Measurements from ENCODE around the gene RILP.

- TF ChIP-seq ATF2 (IDR thresholded peaks at IDR 0.05; ENCODE audit: low read length) (no peak), TAF1 (IDR thresholded peaks at IDR 0.05; ENCODE audit: borderline replicate concordance, low read depth, low read length) (no peak), CTCF (IDR thresholded peaks at IDR 0.05 in 2 of 3, conservative IDR thresholded peaks at IDR 0.05 in 1 of 3; ENCODE audit: control insufficient read depth in 2 of 3, extremely low read depth in 1 of 3, insufficient read depth in 1 of 3, low read depth in 3 of 3, low read length in 3 of 3) (no peak), POLR2AphosphoS5 (IDR thresholded peaks at IDR 0.05; ENCODE audit: low read length) (no peak), MXI1 (IDR thresholded peaks at IDR 0.05; ENCODE audit: low read depth, low read length) (no peak), PML (IDR thresholded peaks at IDR 0.05; ENCODE audit: low read length) (no peak), CHD2 (IDR thresholded peaks at IDR 0.05; ENCODE audit: borderline replicate concordance, low read depth, low read length) (no peak), EZH2 (IDR thresholded peaks at IDR 0.05; ENCODE audit: borderline replicate concordance, control insufficient read depth, low read depth, low read length) (no peak), CBX5 (IDR thresholded peaks at IDR 0.05; ENCODE audit: low read depth) (no peak), POLR2A (IDR thresholded peaks at IDR 0.05; ENCODE audit: low read depth, low read length) (no peak), HCFC1 (IDR thresholded peaks at IDR 0.05; ENCODE audit: low read length) (no peak), MEF2A (IDR thresholded peaks at IDR 0.05; ENCODE audit: insufficient read depth, low read depth, low read length) (no peak)
Measured at GRCh38 chr17:1630662-1631061, 19.0 kb downstream of the RILP start.

Data from GM12878 (cell line).